Astrocyte (in vitro differentiated cells and primary cell): ENCODE measurements around the gene TRANK1.

Experiments
- CTCF ChIP-seq: IDR thresholded peaks from 2 replicates; pipeline ENCODE4 v1.5.1; 2011; ENCODE audit warnings: low read depth, mild to moderate bottlenecking, inconsistent platforms, low read length, moderate library complexity; ENCODE audit not compliant: insufficient read depth
- EZH2 ChIP-seq: IDR thresholded peaks from 2 replicates; pipeline ENCODE4 v1.6.1; 2012; ENCODE audit warnings: mild to moderate bottlenecking, low read length, inconsistent platforms; ENCODE audit not compliant: insufficient read depth

- TF ChIP-seq EZH2 (no peak), CTCF (no peak)
These were observed 111.6 kb downstream of the TRANK1 start for GRCh38 chr3:36833160-36833814.
